Pericardium fibroblast (primary cell): Measurements from ENCODE around the gene GPALPP1. TPM values are rescaled to one million over a fixed set of nuclear protein-coding genes. Genes with fewer than 3 reads are reported as not detected.

Experiments
- total RNA-seq: library from RNA; depleted of rRNA; stranded (reverse); fragments of >200 nt; gene quantifications from 2 replicates; pipeline ENCODE4 v1.2.3, GENCODE V29; 2015

The GPALPP1 gene, protein sequence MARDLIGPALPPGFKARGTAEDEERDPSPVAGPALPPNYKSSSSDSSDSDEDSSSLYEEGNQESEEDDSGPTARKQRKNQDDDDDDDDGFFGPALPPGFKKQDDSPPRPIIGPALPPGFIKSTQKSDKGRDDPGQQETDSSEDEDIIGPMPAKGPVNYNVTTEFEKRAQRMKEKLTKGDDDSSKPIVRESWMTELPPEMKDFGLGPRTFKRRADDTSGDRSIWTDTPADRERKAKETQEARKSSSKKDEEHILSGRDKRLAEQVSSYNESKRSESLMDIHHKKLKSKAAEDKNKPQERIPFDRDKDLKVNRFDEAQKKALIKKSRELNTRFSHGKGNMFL
- total RNA-seq: 17.2 and 21.0 TPM in 2 replicates

DNA sequence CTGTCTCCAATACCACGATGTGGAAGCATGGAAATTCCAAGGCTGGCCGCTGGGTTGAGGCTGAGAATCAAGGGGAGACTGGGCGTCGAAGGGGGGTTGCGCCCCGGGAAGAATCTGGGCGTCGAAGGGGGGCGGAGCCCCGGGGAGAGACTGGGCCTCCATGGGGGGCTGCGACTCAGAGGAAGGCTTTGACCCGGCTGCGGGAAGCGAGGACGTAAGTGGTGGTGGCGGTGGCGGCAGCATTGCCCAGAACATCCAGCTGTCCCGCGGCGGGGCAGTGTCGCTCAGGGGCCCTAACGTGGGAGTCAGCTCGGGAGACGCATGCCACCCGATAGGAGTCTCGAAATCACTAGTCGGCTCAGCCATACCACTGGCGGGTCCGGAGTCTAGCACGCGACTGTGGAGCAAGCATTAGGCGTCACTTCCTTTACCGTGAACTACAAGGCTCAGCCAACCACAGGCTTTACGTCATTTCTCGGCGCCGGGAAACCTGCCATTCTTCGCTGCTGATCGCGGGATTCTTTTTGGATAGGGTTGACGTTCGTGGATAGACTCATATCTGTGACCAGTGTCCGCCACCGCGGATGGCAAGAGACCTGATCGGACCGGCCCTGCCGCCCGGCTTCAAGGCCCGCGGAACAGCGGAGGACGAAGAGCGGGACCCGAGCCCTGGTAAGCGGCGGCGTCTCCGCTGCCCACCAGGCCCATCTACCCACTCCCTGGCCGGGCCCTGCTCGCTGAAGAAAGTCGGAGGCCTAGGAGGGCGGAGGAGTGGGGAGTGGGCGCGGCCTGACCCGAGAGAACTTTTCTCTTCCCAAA, at the start of gene GPALPP1, which contains the start of gene NUFIP1:
Gene GPALPP1 (plus strand): TSS at position 468 of the 819 bp plus-strand sequence. CDS start 117 bp downstream, at position 585.
Gene NUFIP1 (minus strand): TSS at position 401 of the 819 bp plus-strand sequence. CDS start 35 bp downstream, at position 366.

Other genes starting within 250 kb of the GPALPP1 start
- gene NUFIP1, start 67 bp upstream of the GPALPP1 start, total RNA-seq: 2.9 and 4.1 TPM in 2 replicates
- gene GTF2F2, start 131.0 kb downstream of the GPALPP1 start, total RNA-seq: 13.8 and 19.0 TPM in 2 replicates
- gene KCTD4, start 211.5 kb downstream of the GPALPP1 start, total RNA-seq: 0.35 TPM in 1 of 2 replicates, not detected in the other